ENCODE data around the gene TRIM22. TPM values are rescaled to one million over a fixed set of nuclear protein-coding genes. Genes with fewer than 3 reads are reported as not detected.
"Not testable (repeated sequence)": the region's sequence is repeated elsewhere in the genome, so short reads cannot be mapped to it uniquely, and the experiment has no call there.

Gene TRIM22
- polyA plus RNA-seq, 1 donor from 2014 or later: 4.3 TPM

- TF ChIP-seq EZH2 (IDR thresholded peaks at IDR 0.05; ENCODE audit: borderline replicate concordance, insufficient read depth, low read length, poor library complexity, severe bottlenecking) (no peak), MXI1 (conservative IDR thresholded peaks at IDR 0.05; ENCODE audit: poor library complexity, severe bottlenecking) (no peak), POLR2AphosphoS5 (IDR thresholded peaks at IDR 0.05) (no peak), RAD21 (conservative IDR thresholded peaks at IDR 0.05) (no peak), EP300 (conservative IDR thresholded peaks at IDR 0.05; ENCODE audit: poor library complexity, severe bottlenecking) (no peak)
- TF ChIP-seq, protein P1, sequence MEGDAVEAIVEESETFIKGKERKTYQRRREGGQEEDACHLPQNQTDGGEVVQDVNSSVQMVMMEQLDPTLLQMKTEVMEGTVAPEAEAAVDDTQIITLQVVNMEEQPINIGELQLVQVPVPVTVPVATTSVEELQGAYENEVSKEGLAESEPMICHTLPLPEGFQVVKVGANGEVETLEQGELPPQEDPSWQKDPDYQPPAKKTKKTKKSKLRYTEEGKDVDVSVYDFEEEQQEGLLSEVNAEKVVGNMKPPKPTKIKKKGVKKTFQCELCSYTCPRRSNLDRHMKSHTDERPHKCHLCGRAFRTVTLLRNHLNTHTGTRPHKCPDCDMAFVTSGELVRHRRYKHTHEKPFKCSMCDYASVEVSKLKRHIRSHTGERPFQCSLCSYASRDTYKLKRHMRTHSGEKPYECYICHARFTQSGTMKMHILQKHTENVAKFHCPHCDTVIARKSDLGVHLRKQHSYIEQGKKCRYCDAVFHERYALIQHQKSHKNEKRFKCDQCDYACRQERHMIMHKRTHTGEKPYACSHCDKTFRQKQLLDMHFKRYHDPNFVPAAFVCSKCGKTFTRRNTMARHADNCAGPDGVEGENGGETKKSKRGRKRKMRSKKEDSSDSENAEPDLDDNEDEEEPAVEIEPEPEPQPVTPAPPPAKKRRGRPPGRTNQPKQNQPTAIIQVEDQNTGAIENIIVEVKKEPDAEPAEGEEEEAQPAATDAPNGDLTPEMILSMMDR (IDR thresholded peaks at IDR 0.05; ENCODE audit: poor library complexity, severe bottlenecking): no peak
- H3F3A ChIP-seq (ENCODE audit: insufficient read depth, low read length, poor library complexity, severe bottlenecking): no peaks in the 10 kb centered on the region
These were observed 9.8 kb upstream of the TRIM22 start for GRCh38 chr11:5679811-5680210.

DNA sequence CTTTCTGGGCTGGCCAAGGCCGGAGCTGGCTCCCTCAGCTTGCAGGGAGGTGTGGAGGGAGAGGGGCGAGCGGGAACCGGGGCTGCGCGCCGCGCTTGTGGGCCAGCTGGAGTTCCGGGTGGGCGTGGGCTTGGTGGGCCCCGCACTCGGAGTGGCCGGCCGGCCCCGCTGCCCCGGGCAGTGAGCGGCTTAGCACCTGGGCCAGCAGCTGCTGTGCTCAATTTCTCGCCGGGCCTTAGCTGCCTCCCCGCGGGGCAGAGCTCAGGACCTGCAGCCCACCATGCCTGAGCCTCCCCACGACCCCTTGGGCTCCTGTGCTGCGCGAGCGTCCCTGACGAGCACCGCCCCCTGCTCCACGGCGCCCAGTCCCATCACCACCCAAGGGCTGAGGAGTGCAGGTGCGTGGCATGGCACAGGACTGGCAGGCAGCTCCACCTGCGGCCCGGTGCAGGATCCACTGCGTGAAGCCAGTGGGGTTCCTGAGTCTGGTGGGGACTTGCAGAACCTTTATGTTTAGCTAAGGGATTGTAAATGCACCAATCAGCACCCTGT lies 6.6 kb upstream of the TRIM22 start:
- H3F3A ChIP-seq (ENCODE audit: insufficient read depth, low read length, poor library complexity, severe bottlenecking): not testable (repeated sequence)

More at GRCh38 chr11:5679811-5680210, 9.8 kb upstream of the TRIM22 start:
- H3K9me2 ChIP-seq (ENCODE audit: insufficient read depth, low read length): no peaks in the 10 kb centered on the region
- no peak overlapping the region for H3K4me2 ChIP-seq (ENCODE audit: low read length)
- no peaks in the 10 kb centered on the region for H3K27me3 ChIP-seq (ENCODE audit: insufficient read depth, low read depth, low read length)
- no peak overlapping the region for H2AFZ ChIP-seq (ENCODE audit: low read depth, low read length)
- no peaks in the 10 kb centered on the region for H3K36me3 ChIP-seq (ENCODE audit: insufficient read depth, low read length)
- H3K9me3 ChIP-seq (ENCODE audit: low read length): no peaks in the 10 kb centered on the region
- no peaks in the 10 kb centered on the region for H3K79me2 ChIP-seq (replicated peaks; ENCODE audit: insufficient read depth, low read length)
- H3K27ac ChIP-seq (ENCODE audit: low read length): no peak overlapping the region
- H3K4me3 ChIP-seq (ENCODE audit: low read length): no peak overlapping the region
- H4K20me1 ChIP-seq (ENCODE audit: insufficient read depth): no peaks in the 10 kb centered on the region
- H3K9ac ChIP-seq (ENCODE audit: low read length): no peak overlapping the region

DNA sequence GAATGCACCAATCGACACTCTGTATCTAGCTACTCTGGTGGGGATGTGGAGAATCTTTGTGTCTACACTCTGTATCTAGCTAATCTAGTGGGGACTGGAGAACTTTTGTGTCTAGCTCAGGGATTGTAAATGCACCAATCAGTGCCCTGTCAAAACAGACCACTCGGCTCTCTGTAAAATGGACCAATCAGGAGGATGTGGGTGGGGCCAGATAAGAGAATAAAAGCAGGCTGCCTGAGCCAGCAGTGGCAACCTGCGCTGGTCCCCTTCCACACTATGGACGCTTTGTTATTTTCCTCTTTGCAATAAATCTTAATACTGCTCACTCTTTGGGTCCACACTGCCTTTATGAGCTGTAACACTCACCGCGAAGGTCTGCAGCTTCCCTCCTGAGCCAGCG lies 6.0 kb upstream of the TRIM22 start:
- not testable (repeated sequence) for H3K9me3 ChIP-seq (ENCODE audit: low read length); H3K27me3 ChIP-seq (ENCODE audit: insufficient read depth, low read depth, low read length); H3K4me2 ChIP-seq (ENCODE audit: low read length); H4K20me1 ChIP-seq (ENCODE audit: insufficient read depth); H3K9me2 ChIP-seq (ENCODE audit: insufficient read depth, low read length); H3K36me3 ChIP-seq (ENCODE audit: insufficient read depth, low read length); H2AFZ ChIP-seq (ENCODE audit: low read depth, low read length); H3K4me3 ChIP-seq (ENCODE audit: low read length); H3F3A ChIP-seq (ENCODE audit: insufficient read depth, low read length, poor library complexity, severe bottlenecking); H3K9ac ChIP-seq (ENCODE audit: low read length); H3K79me2 ChIP-seq (replicated peaks; ENCODE audit: insufficient read depth, low read length); H3K27ac ChIP-seq (ENCODE audit: low read length)

More for the DNA sequence above, 6.6 kb upstream of the TRIM22 start:
- not testable (repeated sequence) for H3K27ac ChIP-seq (ENCODE audit: low read length); H2AFZ ChIP-seq (ENCODE audit: low read depth, low read length); H3K9ac ChIP-seq (ENCODE audit: low read length); H3K9me2 ChIP-seq (ENCODE audit: insufficient read depth, low read length); H3K4me2 ChIP-seq (ENCODE audit: low read length); H3K9me3 ChIP-seq (ENCODE audit: low read length); H3K27me3 ChIP-seq (ENCODE audit: insufficient read depth, low read depth, low read length); H3K36me3 ChIP-seq (ENCODE audit: insufficient read depth, low read length); H3K79me2 ChIP-seq (replicated peaks; ENCODE audit: insufficient read depth, low read length); H3K4me3 ChIP-seq (ENCODE audit: low read length); H4K20me1 ChIP-seq (ENCODE audit: insufficient read depth)

DNA sequence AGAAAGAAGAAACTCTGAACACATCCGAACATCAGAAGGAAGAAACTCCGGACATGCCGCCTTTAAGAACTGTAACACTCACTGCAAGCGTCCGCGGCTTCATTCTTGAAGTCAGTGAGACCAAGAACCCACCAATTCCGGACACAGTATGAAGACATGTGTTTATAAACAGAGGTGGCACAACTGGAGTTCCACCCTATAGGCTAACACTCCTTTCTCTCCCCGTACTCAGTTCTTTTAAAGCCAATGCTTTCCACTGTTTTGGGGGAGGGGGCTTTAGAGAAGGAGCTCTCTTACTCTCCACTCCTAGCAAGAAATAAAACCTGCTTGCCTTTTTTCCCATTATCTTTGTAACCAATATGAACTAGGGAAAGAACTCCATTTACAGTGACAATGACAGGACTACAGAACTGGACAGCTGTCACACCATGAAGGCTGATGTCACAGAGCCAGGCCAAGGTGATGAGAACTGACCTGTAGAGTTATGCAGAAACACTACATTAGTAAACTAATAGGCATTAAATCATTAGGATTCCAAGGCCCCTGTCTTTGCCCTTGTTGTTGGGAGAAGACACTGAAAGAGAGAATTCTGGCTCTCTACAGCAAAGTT lies 5.4 kb upstream of the TRIM22 start:
- no peaks in the 10 kb centered on the region for H3K9me2 ChIP-seq (ENCODE audit: insufficient read depth, low read length)
- no peaks in the 10 kb centered on the region for H3K79me2 ChIP-seq (replicated peaks; ENCODE audit: insufficient read depth, low read length)
- no peak overlapping the region for H3K4me2 ChIP-seq (ENCODE audit: low read length)
- H3K4me3 ChIP-seq (ENCODE audit: low read length): no peak overlapping the region
- H3K36me3 ChIP-seq (ENCODE audit: insufficient read depth, low read length): no peaks in the 10 kb centered on the region
- H3K9ac ChIP-seq (ENCODE audit: low read length): no peak overlapping the region
- TF ChIP-seq SMC3 (conservative IDR thresholded peaks at IDR 0.05; ENCODE audit: poor library complexity): no peak
- TF ChIP-seq, protein P1 (IDR thresholded peaks at IDR 0.05; ENCODE audit: poor library complexity, severe bottlenecking): no peak
- no peak for TF ChIP-seq TAF1 (IDR thresholded peaks at IDR 0.05; ENCODE audit: low read depth)
- TF ChIP-seq RAD21 (conservative IDR thresholded peaks at IDR 0.05): no peak
- no peak for TF ChIP-seq EP300 (conservative IDR thresholded peaks at IDR 0.05; ENCODE audit: poor library complexity, severe bottlenecking)
- TF ChIP-seq MXI1 (conservative IDR thresholded peaks at IDR 0.05; ENCODE audit: poor library complexity, severe bottlenecking): no peak
- TF ChIP-seq REST (IDR thresholded peaks at IDR 0.05; ENCODE audit: borderline replicate concordance): no peak
- TF ChIP-seq POLR2AphosphoS5 (IDR thresholded peaks at IDR 0.05): no peak
- TF ChIP-seq EZH2 (IDR thresholded peaks at IDR 0.05; ENCODE audit: borderline replicate concordance, insufficient read depth, low read length, poor library complexity, severe bottlenecking): no peak
- no peaks in the 10 kb centered on the region for H4K20me1 ChIP-seq (ENCODE audit: insufficient read depth)
- H2AFZ ChIP-seq (ENCODE audit: low read depth, low read length): no peak overlapping the region
- no peaks in the 10 kb centered on the region for H3K27me3 ChIP-seq (ENCODE audit: insufficient read depth, low read depth, low read length)
- H3F3A ChIP-seq (ENCODE audit: insufficient read depth, low read length, poor library complexity, severe bottlenecking): no peaks in the 10 kb centered on the region
- no peaks in the 10 kb centered on the region for H3K9me3 ChIP-seq (ENCODE audit: low read length)
- no peak overlapping the region for H3K27ac ChIP-seq (ENCODE audit: low read length)
